Type B pancreatic cell (in vitro differentiated cells): Measurements from ENCODE around the gene ZFAND2A. TPM values are rescaled to one million over a fixed set of nuclear protein-coding genes. Genes with fewer than 3 reads are reported as not detected.
"Not testable (repeated sequence)": the region's sequence is repeated elsewhere in the genome, so short reads cannot be mapped to it uniquely, and the experiment has no call there.

Experiments
- DNase-seq: peaks from one replicate; pipeline ENCODE4 v3.0.0; 2021; ENCODE audit warnings: mixed read lengths; ENCODE audit not compliant: unreplicated experiment; ENCODE audit errors: extremely low spot score
- H3K27ac Mint-ChIP-seq: 2 replicates; pipeline ENCODE4 v1.8.0; 2021; ENCODE audit warnings: mild to moderate bottlenecking, mixed read lengths
- H3K27me3 Mint-ChIP-seq: 2 replicates; pipeline ENCODE4 v1.8.0; 2021; ENCODE audit warnings: mixed read lengths
- H3K36me3 Mint-ChIP-seq: 2 replicates; pipeline ENCODE4 v1.8.0; 2021; ENCODE audit warnings: mixed read lengths
- H3K4me1 Mint-ChIP-seq: one replicate; pipeline ENCODE4 v1.8.0; 2021; ENCODE audit warnings: mixed read lengths; ENCODE audit not compliant: unreplicated experiment
- H3K4me3 Mint-ChIP-seq: 2 replicates; pipeline ENCODE4 v1.8.0; 2021; ENCODE audit warnings: mild to moderate bottlenecking, mixed read lengths
- H3K9me3 Mint-ChIP-seq: 2 replicates; pipeline ENCODE4 v1.8.0; 2021; ENCODE audit warnings: mixed read lengths
- CTCF ChIP-seq: fragments of 200-600 bp; sonication (generic); conservative IDR thresholded peaks from 2 replicates; pipeline ENCODE4 v1.5.0; 2021; ENCODE audit warnings: antibody characterized with exemption, mild to moderate bottlenecking
- total RNA-seq: library from RNA; stranded (reverse); gene quantifications from 2 replicates; pipeline ENCODE4 v1.2.1, GENCODE V29; 2021; ENCODE audit warnings: low replicate concordance

Gene ZFAND2A
- total RNA-seq, 1 donor from 2014 or later: 16.1 TPM

DNA sequence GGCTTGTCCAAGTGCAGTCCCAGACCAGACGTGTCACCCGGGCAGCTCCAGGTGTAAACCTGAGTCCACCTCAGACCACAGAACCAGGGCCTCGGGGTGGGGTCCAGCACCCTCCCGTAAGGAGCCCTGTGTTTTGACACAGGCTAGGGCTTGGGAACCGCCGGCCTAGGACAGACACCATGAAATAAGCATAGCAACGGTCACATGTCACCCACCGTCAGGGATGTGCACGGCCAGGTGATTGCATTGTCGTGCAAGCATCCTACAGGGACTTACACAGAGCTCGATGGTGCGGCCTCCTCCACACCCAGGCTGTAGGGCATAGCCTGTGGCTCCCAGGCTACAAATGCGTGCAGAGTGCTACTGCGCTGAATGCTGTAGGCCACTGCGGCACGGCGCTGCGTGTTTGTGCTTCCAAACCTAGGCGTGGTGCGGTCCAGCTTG, 10.6 kb downstream of the ZFAND2A start:
- Mint-ChIP-seq H3K36me3 (no peaks in the 10 kb centered on the region), H3K27me3 (no peaks in the 10 kb centered on the region), H3K4me1 (no peaks in the 10 kb centered on the region), H3K27ac (no peak overlapping the region), H3K9me3 (no peaks in the 10 kb centered on the region), H3K4me3 (no peak overlapping the region)
- no peak for TF ChIP-seq CTCF
- no peak for DNase-seq

GRCh38 chr7:1147873-1148272, 12.1 kb downstream of the ZFAND2A start:
- not testable (repeated sequence) for H3K4me1 Mint-ChIP-seq

DNA sequence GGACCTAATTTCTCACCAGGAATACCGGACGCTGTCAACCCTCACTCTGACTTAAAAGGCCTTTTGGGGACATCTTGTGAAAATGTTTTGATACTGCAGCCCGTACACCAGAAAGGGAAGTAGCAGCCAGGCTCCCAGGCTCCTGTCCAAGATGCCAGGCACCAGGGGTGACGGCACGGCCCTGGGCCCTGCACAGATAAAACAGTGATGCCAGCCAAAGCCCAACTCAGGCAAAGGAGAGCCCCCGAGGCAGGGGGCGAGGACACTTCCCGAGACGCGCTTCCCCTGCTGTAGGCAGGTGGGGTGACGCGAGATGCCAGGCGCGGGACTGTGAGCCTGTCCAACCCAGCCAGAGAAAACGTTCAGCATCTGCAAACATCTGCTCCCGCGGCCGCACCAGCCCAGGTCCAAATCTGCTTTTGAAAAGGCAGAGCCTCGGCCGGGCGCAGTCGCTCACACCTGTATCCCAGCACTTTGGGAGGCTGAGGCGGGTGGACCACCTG, 15.7 kb downstream of the ZFAND2A start:
- TF ChIP-seq CTCF: peak; percentile 45
- no peaks in the 10 kb centered on the region for H3K9me3 Mint-ChIP-seq
- peaks cover 7% of the 10 kb centered on the region for H3K4me1 Mint-ChIP-seq
- H3K27me3 Mint-ChIP-seq: no peaks in the 10 kb centered on the region
- H3K4me3 Mint-ChIP-seq: no peak overlapping the region
- H3K36me3 Mint-ChIP-seq: no peaks in the 10 kb centered on the region
- no peak overlapping the region for H3K27ac Mint-ChIP-seq
- no peak for DNase-seq

More at GRCh38 chr7:1147873-1148272, 12.1 kb downstream of the ZFAND2A start:
- H3K36me3 Mint-ChIP-seq, H3K9me3 Mint-ChIP-seq, H3K27ac Mint-ChIP-seq, H3K27me3 Mint-ChIP-seq, H3K4me3 Mint-ChIP-seq, DNase-seq: not testable (repeated sequence)

GRCh38 chr7:1143031-1143430, 17.0 kb downstream of the ZFAND2A start:
- H3K4me1 Mint-ChIP-seq, H3K9me3 Mint-ChIP-seq, H3K4me3 Mint-ChIP-seq, H3K27me3 Mint-ChIP-seq, DNase-seq, H3K27ac Mint-ChIP-seq, H3K36me3 Mint-ChIP-seq: not testable (repeated sequence)

DNA sequence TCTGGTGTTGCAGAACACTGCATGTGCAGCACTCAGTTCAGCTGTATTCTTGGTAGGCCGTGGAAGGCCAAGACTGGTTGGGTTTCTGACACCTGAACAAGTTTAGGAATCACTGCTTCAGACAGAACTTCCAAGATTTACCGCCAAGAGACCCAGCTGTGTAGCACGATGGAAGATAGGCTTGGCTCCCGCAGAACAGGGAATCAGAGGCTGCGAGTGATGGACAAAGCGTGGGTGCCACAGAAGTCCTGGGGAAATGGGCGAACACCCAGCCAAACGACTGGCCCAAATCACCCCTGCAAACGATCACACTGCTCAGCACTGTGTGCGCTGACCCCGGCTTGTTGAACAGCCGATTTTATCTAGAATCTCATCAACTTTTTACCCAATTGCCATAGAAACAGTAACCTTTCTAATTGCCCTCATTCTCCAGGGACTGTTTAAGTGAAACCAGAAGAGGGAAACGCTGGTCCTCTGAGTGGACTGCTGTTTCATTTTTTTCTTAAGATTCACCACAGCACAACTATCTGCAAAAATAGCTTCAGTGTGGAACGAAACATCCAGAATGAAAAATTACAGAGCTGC, 17.9 kb downstream of the ZFAND2A start:
- DNase-seq: no peak
- Mint-ChIP-seq H3K27ac (peak overlapping the region; percentile 34), H3K36me3 (no peaks in the 10 kb centered on the region), H3K9me3 (no peaks in the 10 kb centered on the region), H3K4me1 (peaks cover 10% of the 10 kb centered on the region), H3K4me3 (peak overlapping the region; percentile 41), H3K27me3 (no peaks in the 10 kb centered on the region)
- no peak for TF ChIP-seq CTCF

GRCh38 chr7:1141651-1142050, 18.3 kb downstream of the ZFAND2A start:
- TF ChIP-seq CTCF: no peak
- H3K36me3 Mint-ChIP-seq: no peaks in the 10 kb centered on the region
- peak overlapping the region; percentile 41 for H3K4me3 Mint-ChIP-seq
- no peak overlapping the region for H3K27ac Mint-ChIP-seq
- no peaks in the 10 kb centered on the region for H3K9me3 Mint-ChIP-seq
- H3K27me3 Mint-ChIP-seq: no peaks in the 10 kb centered on the region
- DNase-seq: no peak
- peaks cover 14% of the 10 kb centered on the region for H3K4me1 Mint-ChIP-seq
